Mesothelial cell of epicardium (in vitro differentiated cells): ENCODE results near the gene RABAC1. TPM values are rescaled to one million over a fixed set of nuclear protein-coding genes. Genes with fewer than 3 reads are reported as not detected.

Source experiments
- DNase-seq, 2 experiments: peaks; one replicate each; pipeline ENCODE4 v3.0.0; 2021; ENCODE audit warnings: low spot score in 2 of 2; ENCODE audit not compliant: unreplicated experiment in 2 of 2
- H3K27ac Mint-ChIP-seq: 2 replicates; pipeline ENCODE4 v1.8.0; 2021; ENCODE audit warnings: mixed read lengths
- H3K27me3 Mint-ChIP-seq: 2 replicates; pipeline ENCODE4 v1.8.0; 2021; ENCODE audit warnings: low read depth, mixed read lengths
- H3K36me3 Mint-ChIP-seq: 2 replicates; pipeline ENCODE4 v1.8.0; 2021; ENCODE audit warnings: mixed read lengths
- H3K4me1 Mint-ChIP-seq: 2 replicates; pipeline ENCODE4 v1.8.0; 2021; ENCODE audit warnings: mixed read lengths
- H3K4me3 Mint-ChIP-seq: 2 replicates; pipeline ENCODE4 v1.8.0; 2021; ENCODE audit warnings: mild to moderate bottlenecking, moderate library complexity, mixed read lengths
- H3K9me3 Mint-ChIP-seq: 2 replicates; pipeline ENCODE4 v1.8.0; 2021; ENCODE audit warnings: mixed read lengths
- CTCF ChIP-seq: fragments of 200-600 bp; sonication (generic); IDR thresholded peaks from one replicate; pipeline ENCODE4 v1.5.0; 2021; ENCODE audit warnings: antibody characterized with exemption; ENCODE audit not compliant: unreplicated experiment
- total RNA-seq: library from RNA; stranded (reverse); gene quantifications from 3 replicates; pipeline ENCODE4 v1.2.1, GENCODE V29; 2021

Gene RABAC1
- total RNA-seq, 1 donor from 2014 or later: 102 TPM

- no peaks in the 10 kb centered on the region for H3K9me3 Mint-ChIP-seq
- no peak overlapping the region for H3K27ac Mint-ChIP-seq
- no peaks in the 10 kb centered on the region for H3K4me1 Mint-ChIP-seq
- TF ChIP-seq CTCF: no peak
- DNase-seq: no peak
- H3K27me3 Mint-ChIP-seq: peaks cover 18% of the 10 kb centered on the region
- H3K36me3 Mint-ChIP-seq: no peaks in the 10 kb centered on the region
- H3K4me3 Mint-ChIP-seq: no peak overlapping the region
These were observed 22.6 kb upstream of the RABAC1 start for GRCh38 chr19:41981724-41982123.

- Mint-ChIP-seq H3K4me1 (no peaks in the 10 kb centered on the region), H3K27me3 (peaks cover 20% of the 10 kb centered on the region), H3K36me3 (no peaks in the 10 kb centered on the region), H3K27ac (no peak overlapping the region), H3K4me3 (no peak overlapping the region), H3K9me3 (no peaks in the 10 kb centered on the region)
- DNase-seq: no peak
- TF ChIP-seq CTCF: no peak
These were observed 19.3 kb upstream of the RABAC1 start for GRCh38 chr19:41978470-41978869.

- Mint-ChIP-seq H3K36me3 (no peaks in the 10 kb centered on the region), H3K4me3 (no peak overlapping the region), H3K4me1 (no peaks in the 10 kb centered on the region), H3K9me3 (no peaks in the 10 kb centered on the region), H3K27me3 (peaks cover 23% of the 10 kb centered on the region), H3K27ac (no peak overlapping the region)
- TF ChIP-seq CTCF: no peak
- DNase-seq: no peak
These were observed 18.8 kb upstream of the RABAC1 start for GRCh38 chr19:41977916-41978315.

GRCh38 chr19:41974652-41975051 lies 15.5 kb upstream of the RABAC1 start:
- H3K9me3 Mint-ChIP-seq: no peaks in the 10 kb centered on the region
- no peak overlapping the region for H3K27ac Mint-ChIP-seq
- no peak for DNase-seq
- no peak for TF ChIP-seq CTCF
- H3K4me3 Mint-ChIP-seq: no peak overlapping the region
- no peaks in the 10 kb centered on the region for H3K4me1 Mint-ChIP-seq
- no peaks in the 10 kb centered on the region for H3K36me3 Mint-ChIP-seq
- peaks cover 27% of the 10 kb centered on the region for H3K27me3 Mint-ChIP-seq

- Mint-ChIP-seq H3K4me1 (no peaks in the 10 kb centered on the region), H3K27ac (no peak overlapping the region), H3K9me3 (no peaks in the 10 kb centered on the region), H3K27me3 (peaks cover 42% of the 10 kb centered on the region), H3K36me3 (no peaks in the 10 kb centered on the region), H3K4me3 (no peak overlapping the region)
- TF ChIP-seq CTCF: no peak
- DNase-seq: no peak
These were observed 12.2 kb upstream of the RABAC1 start for GRCh38 chr19:41971363-41971762.
